ENCODE results near the gene GADD45G.

The GADD45G gene

GRCh38 chr9:89592963-89593726 lies 11.7 kb upstream of the GADD45G start:
- peak; percentile 31 for DNase-seq (ENCODE audit: low spot score)

- peak; percentile 32 for DNase-seq (ENCODE audit: low spot score)
Observed at GRCh38 chr9:89593727-89594427, 10.9 kb upstream of the GADD45G start.

GRCh38 chr9:89594811-89595550 lies 9.8 kb upstream of the GADD45G start:
- DNase-seq (ENCODE audit: low spot score): no peak

GRCh38 chr9:89595646-89596045 lies 9.2 kb upstream of the GADD45G start:
- DNase-seq (ENCODE audit: low spot score): no peak

- no peak for DNase-seq (ENCODE audit: low spot score)
Observed at GRCh38 chr9:89596937-89597555, 7.8 kb upstream of the GADD45G start.

GRCh38 chr9:89597711-89598362 lies 7.0 kb upstream of the GADD45G start:
- peak; percentile 55 for DNase-seq (ENCODE audit: low spot score)

GRCh38 chr9:89598363-89598713 lies 6.5 kb upstream of the GADD45G start:
- DNase-seq (ENCODE audit: low spot score): no peak

GRCh38 chr9:89598926-89599325 lies 5.9 kb upstream of the GADD45G start:
- DNase-seq (ENCODE audit: low spot score): no peak

- no peak for DNase-seq (ENCODE audit: low spot score)
Observed at GRCh38 chr9:89600831-89601230, 4.0 kb upstream of the GADD45G start.

GRCh38 chr9:89601306-89601705 lies 3.5 kb upstream of the GADD45G start:
- no peak for DNase-seq (ENCODE audit: low spot score)

- no peak for DNase-seq (ENCODE audit: low spot score)
Observed at GRCh38 chr9:89601856-89602562, 2.8 kb upstream of the GADD45G start.

- DNase-seq (ENCODE audit: low spot score): peak; percentile 69
Observed at GRCh38 chr9:89602978-89603766, 1.6 kb upstream of the GADD45G start.

GRCh38 chr9:89603767-89604665 lies 796 bp upstream of the GADD45G start:
- no peak for DNase-seq (ENCODE audit: low spot score)

GRCh38 chr9:89605465-89606048 lies 745 bp downstream of the GADD45G start:
- DNase-seq (ENCODE audit: low spot score): peak; percentile 27

- peak; percentile 80 for DNase-seq (ENCODE audit: low spot score)
Observed at GRCh38 chr9:89606049-89606623, 1.3 kb downstream of the GADD45G start.

GRCh38 chr9:89606624-89607311 lies 2.0 kb downstream of the GADD45G start:
- peak; percentile 26 for DNase-seq (ENCODE audit: low spot score)

GRCh38 chr9:89608641-89609335 lies 4.0 kb downstream of the GADD45G start:
- DNase-seq (ENCODE audit: low spot score): no peak
